Activated CD8-positive, alpha-beta memory T cell treated with anti-CD3 and anti-CD28 coated beads, Interleukin-2, amount 50 U/mL, for 24 hours (primary cell): ENCODE data around the gene FAM83G.
"Not testable (repeated sequence)": the region's sequence is repeated elsewhere in the genome, so short reads cannot be mapped to it uniquely, and the experiment has no call there.

Experiments used
- DNase-seq: peaks from one replicate; pipeline ENCODE4 v3.0.0-alpha.2; 2020; ENCODE audit errors: extremely low read depth

The FAM83G gene

DNA sequence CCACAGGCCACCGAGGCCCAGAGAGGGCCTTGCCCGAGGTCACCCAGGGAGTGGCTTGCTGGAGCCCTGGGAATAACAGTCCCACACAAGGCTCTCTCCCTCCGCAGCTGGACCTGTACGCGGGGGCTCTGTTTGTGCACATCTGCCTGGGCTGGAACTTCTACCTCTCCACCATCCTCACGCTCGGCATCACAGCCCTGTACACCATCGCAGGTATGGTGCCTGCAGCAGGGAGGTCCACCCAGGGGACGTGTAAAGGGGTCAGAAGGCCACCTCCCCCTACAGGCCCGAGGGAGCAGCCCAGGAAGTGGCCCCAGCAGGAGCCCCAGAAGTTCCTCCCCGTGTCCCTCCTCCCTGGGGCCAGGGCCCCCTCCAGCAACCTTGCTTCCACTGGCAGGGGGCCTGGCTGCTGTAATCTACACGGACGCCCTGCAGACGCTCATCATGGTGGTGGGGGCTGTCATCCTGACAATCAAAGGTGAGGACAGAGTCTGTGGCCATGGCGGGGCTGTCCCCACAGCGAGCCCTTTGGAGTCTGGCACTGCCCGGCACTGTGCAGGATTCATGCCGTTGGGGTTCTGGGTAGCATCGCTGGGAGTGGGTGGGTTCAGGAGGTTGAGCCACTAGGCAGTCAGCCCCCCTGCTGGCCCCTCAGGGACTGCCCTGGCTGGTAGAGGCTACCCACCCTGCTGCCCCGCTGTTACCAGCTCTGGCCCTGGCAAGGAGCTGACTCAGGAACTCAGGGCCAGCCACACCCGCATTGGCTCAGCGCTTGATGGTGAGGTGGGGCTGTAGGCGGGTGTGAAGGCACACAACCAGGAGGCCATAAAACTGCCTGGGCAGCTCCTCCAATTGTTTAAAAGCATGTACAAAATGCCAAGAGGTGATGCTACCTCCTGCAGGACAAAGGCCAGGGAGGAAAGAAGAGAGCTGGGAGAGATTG, 35.3 kb downstream of the FAM83G start:
- no peak for DNase-seq

DNA sequence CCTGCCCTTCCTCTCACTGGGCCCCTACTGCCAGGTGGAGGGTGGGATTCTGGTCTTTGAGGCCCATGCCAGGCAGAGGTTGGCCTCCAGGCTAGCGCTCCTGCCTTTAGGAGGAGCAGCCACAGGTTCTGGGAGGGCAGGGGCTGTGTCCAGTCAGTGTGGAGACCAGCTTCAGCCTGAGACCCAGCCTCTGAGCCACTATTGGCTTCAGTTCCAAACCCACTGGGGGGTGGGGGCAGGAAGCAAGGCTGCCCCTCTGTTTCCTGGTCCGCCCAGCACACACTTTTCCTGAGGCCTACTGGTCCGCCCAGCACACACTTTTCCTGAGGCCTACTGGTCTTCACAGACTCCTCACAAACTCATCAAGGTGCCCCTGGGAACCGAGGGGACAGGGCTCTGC, 36.2 kb downstream of the FAM83G start:
- DNase-seq, result no peak

DNA sequence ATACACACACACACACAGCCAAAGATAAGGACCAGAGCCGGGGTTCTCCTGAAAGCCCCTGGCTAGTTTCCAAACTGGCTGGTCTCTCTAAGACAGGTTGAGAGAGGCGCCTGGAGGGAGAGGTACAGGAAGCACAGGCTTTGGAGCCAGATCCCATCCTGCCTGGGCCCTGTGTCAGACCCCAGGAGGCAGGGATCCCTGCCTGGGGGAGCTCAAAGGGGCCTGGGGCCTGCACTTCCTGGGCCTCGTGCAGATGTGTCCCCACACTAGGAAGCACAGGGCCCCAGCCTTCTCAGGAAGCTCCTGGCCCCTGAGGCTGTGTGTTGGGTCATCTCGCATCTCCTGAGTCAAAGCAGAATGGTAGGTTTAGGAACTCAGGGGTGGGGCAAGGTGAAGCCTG, 36.6 kb downstream of the FAM83G start:
- DNase-seq, result no peak

DNA sequence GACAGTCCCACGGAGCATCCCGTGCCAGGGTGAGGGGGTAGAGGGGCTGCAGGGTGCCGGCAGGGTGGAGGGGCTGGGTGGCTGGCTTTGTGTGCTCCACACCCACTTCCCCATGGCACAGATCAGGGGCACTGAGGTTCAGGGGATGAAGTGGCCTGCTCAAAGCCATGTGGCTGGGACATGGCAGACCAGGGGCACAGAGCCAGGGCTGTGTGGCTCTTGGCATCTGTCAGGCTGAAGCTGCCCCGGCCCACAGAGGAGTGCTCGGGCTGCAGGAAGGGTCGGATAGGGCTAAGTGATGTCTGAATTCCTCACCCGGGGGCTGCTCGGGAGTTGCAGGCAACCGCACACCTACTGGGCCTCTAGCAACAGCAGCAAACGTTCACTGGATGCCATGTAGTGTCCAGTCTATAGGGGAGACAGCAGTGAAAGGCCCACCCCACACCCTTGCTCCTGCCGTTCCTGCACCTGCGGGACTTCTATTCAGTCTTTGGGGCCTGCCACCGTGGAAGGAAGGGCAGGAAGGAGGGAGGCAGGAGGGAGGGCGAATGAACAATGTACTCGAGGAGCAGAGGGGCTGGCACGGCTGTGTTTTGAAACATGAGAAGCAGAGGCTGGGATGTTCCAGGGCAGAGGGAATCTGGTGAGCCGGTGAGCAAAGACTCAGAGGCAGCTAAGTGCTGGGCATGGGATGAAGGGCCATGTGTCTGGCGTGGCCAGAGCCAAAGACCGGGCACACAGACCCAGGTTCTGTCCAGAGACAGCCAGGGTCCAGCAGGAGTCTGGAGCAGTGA, 37.5 kb downstream of the FAM83G start:
- DNase-seq, result no peak

DNA sequence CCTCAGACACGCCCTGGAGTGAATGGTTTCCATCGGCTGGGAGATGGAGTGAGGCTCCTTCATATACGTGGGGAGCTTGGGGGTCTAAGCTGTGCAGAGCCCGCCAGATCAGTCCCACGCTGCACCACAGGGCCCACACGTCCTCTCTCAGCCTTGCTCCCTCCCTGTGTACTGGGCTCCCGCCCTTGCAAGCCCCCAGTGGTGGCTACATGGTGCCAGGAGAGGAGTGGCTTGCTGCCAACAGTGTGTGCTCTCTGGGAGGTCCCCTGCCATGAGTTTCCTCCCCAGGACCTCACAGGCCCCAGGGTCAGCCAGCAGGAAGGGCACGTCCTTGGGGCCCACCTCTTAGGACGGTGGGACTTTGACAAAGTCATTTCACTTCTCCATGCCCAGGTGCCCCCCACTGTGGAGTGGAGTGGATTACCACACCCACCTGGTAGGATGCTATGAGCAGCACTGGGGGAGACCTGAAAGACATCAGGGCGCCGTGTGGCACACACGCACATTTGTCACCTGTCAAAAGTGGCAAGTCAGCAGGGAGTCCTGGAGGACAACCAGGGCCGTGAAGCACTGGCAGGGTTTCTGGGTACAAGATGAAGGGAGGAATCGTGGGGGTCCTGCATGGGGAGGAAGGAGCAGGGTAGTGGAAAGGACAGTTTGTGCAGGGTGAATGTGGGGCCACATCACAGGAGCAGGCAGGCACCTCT, 38.9 kb downstream of the FAM83G start:
- DNase-seq, result no peak

DNA sequence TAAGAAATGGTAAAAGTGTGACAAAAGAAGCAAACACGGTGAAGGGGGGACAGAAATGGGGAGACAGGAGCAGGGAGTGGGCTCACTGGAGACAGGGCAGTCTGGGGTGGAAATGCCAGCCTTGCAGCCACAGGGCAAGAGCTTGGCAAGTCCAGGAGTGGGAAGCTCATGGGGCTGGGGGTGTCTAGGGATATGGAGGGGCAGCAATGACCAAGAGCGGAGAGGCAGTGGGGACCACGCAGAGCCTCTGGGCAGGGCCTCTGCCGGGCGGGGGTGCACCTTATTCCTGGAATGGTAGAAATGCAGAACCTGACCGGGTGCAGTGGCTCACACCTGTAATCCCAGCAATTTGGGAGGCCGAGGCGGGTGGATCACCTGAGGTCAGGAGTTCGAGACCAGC, 40.0 kb downstream of the FAM83G start:
- DNase-seq, result no peak

DNA sequence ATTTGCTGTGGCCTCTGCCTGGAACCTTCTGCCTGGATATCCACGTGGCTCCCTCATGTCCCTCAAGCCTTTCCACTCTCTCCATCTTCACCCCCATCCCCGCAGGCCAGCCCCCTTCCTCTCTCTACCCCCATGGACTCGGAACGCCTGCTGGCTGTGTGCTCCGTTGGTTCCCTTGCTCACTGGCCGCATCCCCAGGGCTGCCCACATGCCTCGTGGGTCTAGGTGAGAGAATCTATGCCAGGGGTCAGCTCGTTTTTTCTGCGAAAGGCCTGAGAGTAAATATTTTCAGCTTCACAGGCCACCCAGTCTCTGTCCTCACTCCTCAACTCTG, 40.6 kb downstream of the FAM83G start:
- DNase-seq, result no peak

DNA sequence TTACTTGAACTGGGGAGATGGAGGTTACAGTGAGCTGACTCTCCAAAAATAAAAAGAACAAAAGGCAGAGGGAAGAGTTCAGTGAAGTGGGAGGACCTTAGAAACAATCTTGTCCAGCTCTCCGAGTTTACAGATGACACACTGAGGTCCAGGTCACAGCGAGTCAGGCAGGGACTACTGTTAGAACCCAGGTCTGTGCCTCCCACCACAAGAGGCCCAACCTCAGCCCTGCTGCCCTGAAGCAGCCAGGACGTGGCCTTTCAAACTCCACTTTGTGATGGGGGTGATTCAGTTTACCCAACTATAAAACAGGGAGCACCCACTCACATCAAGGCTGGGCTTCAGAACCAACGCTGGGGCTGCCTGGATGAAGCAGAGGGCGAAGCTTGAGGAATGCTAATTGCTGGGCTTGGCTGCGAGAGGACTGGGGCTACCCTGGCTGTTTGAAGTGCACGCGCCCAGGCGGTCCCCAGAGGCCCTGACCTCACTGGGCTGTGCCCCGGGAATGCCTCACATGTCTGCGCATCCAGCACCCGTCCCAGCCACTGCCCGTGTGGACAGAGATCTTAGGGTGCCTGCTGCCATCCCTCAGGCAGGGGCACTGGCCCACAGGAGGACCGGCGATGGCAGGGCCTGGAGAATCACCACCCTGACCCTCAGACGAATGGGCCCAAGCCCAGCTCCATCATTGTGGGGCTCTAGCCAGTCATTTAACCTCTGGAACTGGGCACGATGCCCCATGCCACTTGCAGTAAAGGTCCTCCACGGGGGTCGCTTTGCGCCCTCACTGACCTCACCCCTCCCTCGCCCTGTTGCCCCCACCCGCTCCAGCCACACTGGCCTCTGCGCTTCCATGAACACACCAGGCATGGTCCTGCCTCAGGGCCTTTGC, 41.2 kb downstream of the FAM83G start:
- DNase-seq, result no peak

DNA sequence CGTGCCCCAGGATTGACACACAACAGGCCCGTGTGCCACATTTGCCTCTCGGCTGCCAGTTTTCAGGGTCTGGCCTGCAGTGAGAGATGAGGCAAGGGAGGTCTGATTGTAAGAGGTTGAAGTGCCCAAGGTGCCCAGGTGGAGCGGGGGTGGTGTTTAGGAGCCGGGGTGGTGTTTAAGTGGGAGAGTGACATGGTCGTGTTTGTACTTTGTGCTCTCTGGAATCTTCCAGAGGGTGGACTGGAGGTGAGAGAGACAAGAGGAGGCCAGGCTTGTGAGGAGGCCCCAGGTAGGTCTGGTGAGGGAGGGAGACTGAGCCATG, 42.1 kb downstream of the FAM83G start:
- no peak for DNase-seq

DNA sequence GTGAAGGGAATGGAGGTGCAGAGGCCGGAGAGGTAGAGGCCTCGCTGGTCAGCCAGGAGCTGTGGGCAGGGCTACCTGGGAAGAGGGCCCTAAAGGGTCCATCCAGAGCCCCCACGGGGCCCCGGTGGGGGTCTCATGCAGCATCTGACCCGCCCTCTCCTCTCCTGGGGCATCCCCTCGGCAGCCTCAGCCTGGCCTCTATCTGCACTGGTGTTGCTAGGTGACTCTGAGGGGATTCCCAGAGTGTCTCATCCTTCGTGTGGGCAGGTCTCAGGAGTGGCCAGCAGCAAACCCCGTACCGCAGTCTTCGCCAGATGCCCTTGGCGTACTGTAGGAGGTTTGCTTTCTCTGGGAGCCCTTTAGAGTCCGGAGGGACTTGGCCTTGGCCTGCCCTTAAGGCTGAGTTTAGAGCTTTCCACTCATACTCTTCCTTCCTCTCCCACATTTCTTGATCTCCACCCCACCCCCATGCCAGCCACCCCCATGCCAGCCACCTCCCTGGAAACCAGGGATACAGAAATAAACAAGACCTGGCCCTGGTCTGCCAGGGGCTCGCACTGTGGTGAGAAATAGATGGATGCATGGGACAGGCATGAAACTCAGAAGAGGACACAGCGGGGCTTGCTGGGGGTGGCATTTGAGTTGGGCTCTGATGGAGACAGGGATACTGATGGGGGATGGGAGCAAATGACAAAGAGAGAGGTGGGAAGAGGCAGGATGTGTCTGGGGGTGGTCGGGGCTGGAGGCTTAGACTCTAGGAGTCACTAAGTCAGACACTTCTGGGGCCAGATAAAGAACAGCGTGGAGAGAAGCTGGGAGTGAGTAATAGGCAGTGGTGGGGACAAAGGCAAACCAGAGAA, 42.7 kb downstream of the FAM83G start:
- DNase-seq, result no peak

DNA sequence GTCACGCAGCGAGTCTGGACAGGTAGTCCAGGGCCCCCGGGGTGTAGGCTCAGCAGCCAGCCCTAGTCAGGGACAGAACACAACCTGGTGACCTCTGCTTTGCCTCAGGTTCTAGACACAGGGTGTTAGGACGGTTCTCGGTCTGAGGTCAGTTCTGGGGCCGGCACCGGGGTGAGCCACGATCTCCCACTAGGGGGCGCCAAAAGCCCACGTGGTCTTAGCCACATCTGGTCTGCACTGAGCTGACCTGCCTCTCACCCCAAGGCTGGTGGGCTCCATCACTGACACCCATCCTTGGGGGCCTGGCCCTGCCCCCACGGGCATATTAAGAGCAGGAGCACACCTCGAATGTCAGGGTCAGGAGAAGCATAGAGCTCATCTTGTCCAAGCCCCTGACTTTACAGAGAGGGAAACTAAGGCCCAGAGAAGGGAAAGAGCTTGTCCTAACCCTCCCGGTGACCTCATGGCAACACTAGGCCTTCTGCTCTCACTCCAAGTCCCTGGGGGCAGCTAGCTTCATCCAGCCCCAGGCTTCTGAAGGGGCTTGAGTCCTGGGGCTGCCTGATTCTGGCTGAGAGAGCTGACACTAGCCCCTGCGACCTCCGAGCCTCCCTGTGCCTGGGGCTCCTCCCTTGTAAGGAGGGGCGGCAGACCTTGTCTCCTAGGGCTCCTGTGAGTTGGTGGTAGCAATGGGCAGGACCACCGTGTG, 43.6 kb downstream of the FAM83G start:
- DNase-seq, result peak; percentile 64

DNA sequence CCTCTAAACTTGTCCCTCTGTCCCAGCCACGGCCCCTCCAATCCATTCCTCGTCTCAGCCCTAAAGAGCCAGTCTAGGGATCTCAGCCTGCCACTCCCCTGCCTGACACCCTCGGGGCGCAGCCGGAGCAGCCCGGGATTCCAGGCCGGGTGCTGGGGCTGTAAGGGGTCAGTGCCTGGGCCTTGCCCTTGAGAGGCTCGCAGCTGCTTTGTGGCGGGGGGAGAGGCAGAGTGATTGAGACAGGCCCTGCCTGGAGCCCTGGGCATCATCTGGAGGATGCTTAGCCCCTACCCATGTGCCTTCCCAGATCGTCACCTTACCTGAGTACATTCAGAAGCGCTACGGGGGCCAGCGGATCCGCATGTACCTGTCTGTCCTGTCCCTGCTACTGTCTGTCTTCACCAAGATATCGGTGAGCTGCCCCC, 44.3 kb downstream of the FAM83G start:
- DNase-seq, result no peak

DNA sequence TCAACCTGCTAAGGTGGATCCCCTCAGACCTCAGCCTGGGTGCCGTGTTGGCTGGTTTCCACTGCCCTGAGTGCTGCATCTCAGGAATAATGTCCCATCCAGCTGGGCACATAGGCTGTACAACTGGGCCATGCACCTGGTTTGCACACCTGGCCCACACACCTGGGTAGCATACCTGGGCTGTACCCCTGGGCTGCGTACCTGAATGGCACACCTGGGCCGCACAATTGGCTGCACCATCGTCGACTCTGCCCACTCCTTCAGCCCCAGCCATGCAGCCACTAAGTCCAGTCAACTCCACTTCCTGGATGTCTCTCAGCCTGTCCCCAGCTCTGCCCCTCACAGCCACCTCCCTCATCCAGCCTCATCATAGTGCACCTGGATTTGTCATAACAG, 44.7 kb downstream of the FAM83G start:
- no peak for DNase-seq

DNA sequence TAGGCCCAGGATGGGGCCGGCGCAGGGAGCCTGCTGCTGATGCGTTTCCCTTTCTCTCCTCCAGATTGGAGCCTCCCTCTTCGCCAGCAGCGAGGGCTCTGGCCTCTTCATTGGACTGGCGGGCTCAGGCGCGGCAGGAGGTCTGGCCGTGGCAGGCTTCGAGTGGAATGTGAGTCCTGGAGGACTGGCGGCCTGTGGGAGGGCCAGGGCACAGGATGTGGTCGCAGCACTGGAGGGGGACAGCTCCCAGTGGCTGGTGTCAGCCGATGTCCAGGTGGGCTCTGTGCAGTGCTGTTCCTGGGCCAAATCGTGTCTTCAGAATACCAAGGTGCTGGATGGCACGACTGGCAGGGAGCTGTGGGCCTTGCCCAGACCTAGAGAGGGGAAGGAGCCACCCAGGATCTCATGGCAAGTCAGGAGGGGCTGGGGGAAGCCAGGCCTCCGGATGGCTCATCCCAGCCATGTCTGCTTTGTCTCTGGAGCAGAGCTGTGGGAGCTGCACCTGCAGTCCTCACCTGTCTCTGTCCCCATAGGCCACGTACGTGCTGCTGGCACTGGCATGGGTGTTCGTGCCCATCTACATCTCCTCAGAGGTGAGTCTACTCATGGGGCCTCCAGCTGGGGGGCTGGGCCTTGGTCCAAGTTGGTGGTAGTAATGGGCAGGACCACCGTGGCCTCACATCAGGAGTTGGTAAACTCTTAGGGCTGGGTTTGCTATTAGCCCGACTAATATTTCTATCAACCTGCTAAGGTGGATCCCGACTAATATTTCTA, 45.3 kb downstream of the FAM83G start:
- no peak for DNase-seq

DNA sequence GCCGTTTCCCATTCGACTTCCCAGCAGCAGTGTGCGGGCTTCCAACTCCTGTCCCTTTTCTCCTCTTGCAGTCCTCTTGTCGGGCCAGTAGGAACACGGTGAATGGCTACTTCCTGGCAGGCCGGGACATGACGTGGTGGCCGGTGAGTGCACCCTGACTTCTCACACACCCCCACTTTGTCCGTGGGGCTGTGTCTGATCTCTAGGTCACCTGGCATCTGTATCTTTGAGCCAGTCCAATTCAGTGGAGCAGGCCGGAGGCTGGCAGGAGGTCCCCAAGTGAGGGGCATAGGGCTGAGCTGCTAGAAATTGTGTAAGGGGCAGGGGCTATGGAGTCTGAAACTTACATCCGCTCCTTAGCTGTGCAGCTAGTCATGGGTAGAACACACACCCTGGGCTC, 46.0 kb downstream of the FAM83G start:
- DNase-seq, result no peak

DNA sequence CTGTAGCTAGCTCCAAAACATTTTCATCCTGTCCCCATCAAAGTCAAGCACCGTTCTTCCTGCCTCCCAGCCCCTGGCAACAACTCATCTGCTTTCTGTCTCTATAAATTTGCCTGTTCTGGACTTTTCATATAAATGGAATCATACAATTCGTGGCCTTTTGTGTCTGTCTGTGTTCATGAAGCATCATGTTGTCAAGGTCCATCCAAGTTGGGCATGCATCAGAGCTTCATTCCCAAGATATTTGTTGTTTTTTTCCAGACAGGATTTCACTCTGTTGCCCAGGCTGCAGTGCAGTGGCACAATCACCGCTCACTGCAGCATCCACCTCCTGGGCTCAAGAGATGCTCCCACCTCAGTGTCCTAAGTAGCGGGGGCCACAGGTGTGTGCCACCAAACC, 46.7 kb downstream of the FAM83G start:
- no peak for DNase-seq

DNA sequence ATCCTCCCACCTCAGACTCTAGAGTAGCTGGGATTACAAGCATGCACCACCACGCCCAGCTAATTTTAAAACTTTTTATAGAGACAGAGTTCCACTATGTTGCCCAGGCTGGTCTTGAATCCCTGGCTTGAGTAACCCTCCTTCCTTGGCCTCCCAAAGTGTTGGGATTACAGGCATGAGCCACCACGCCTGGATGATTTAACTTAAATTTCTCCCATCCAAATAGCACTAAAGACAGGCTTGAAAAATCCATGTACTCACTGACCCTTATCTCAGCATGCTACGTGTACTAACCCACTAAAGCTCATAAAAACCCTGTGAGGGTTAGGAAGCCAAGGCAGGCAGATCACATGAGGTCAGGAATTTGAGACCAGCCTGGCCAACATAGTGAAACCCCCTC, 48.0 kb downstream of the FAM83G start:
- no peak for DNase-seq

DNA sequence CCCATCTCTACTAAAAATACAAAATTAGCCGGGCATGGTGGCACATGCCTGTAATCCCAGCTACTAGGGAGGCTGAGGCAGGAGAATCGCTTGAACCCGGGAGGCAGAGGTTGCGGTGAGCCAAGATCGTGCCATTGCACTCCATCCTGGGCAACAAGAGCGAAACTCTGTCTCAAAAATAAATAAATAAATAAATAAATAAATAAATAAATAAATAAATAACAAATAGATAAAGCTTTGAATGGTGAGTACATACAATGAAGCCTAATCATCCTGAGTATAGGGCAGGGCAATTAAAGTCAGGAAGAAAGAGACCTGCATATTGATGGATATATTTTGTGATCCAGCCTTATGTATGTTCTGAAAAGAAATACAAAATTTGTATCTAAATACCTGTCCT, 48.5 kb downstream of the FAM83G start:
- DNase-seq, result not testable (repeated sequence)

DNA sequence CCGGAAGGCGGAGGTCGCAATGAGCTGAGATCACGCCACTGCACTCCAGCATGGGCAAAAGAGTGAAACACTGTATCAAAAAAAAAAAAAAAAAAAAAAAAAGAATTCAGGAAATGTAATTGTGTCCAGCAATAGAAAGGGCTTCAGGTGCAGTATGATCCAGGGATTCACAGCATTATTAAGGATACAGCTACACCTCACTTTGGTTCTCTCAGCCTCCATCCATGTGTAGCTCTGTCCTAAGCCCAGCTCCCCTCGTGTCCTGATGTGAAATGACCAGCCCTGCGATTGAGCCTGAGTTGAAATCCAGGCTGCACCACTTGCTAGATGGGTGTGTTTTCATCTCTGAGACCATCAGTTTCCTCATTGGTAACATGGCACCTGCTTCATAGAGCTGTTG, 49.6 kb downstream of the FAM83G start:
- DNase-seq, result no peak
